Stomach (tissue), 9 donors: ENCODE measurements around the gene SVIP. TPM values are rescaled to one million over a fixed set of nuclear protein-coding genes. Genes with fewer than 3 reads are reported as not detected.
A peak's percentile ranks its signal among the peaks of the same experiment; 100 is the strongest.

ENCODE experiments used
- DNase-seq, 2 donors: peaks; one replicate each; pipeline versions ENCODE4 v3.0.0 to v3.0.0-alpha.2; 2013 to 2019
- H3K27ac ChIP-seq, 5 donors: fragments of 200-600 bp in 4 of 5; sonication (generic) in 4 of 5; one replicate each; pipeline ENCODE4 v1.5.1; 2013 to 2019; ENCODE audit warnings: mild to moderate bottlenecking in 1 of 5, moderate library complexity in 1 of 5
- H3K27me3 ChIP-seq, 3 donors: fragments of 200-600 bp; sonication (generic); one replicate each; pipeline ENCODE4 v1.5.1; 2017 to 2019; ENCODE audit warnings: mixed run types in 1 of 3
- H3K36me3 ChIP-seq, 4 donors: fragments of 200-600 bp; sonication (generic); 1 replicate in 3 of 4; 2 replicates in 1 of 4; pipeline ENCODE4 v1.5.1; 2016 to 2019
- H3K4me1 ChIP-seq, 4 donors: fragments of 200-600 bp; sonication (generic); one replicate each; pipeline ENCODE4 v1.5.1; 2016 to 2019
- H3K4me3 ChIP-seq, 4 donors: fragments of 200-600 bp; sonication (generic) in 3 of 4; one replicate each; pipeline ENCODE4 v1.5.1; 2016 to 2019; ENCODE audit warnings: mild to moderate bottlenecking in 1 of 4
- H3K9me3 ChIP-seq, 4 donors: fragments of 200-600 bp; sonication (generic); one replicate each; pipeline ENCODE4 v1.5.1; 2016 to 2019
- CTCF ChIP-seq, 7 experiments: fragments of 450-650 bp in 4 of 7; fragments of 200-600 bp in 3 of 7; sonication (generic) in 3 of 7; IDR thresholded peaks; one replicate each; pipeline ENCODE4 v1.5.1; 2016 to 2019; ENCODE audit warnings: antibody characterized with exemption in 7 of 7, control low read depth in 2 of 7, mild to moderate bottlenecking in 1 of 7
- EP300 ChIP-seq: sonication (generic); formaldehyde crosslinking; IDR thresholded peaks from one replicate; pipeline ENCODE4 v1.6.1; 2017; ENCODE audit warnings: antibody characterized with exemption
- POLR2A ChIP-seq, 4 donors: fragments of 450-650 bp; IDR thresholded peaks; one replicate each; pipeline ENCODE4 v1.6.1; 2016; ENCODE audit warnings: antibody characterized with exemption in 4 of 4, control low read depth in 2 of 4, mild to moderate bottlenecking in 1 of 4, moderate library complexity in 1 of 4
- POLR2AphosphoS5 ChIP-seq, 3 donors: sonication (generic); formaldehyde crosslinking; IDR thresholded peaks; one replicate each; pipeline ENCODE4 v1.6.1; 2016; ENCODE audit warnings: antibody characterized with exemption in 3 of 3
- WGBS, 5 donors: extraction: QIAGEN DNeasy Blood & Tissue Kit in 3 of 5; methylation state at CpG; one replicate each; pipeline versions ENCODE4 v1.1.5 to v1.1.7; 2013 to 2018; 5-methylcytosine and 5-hydroxymethylcytosine counted together
- intact Hi-C: fragments of 100-400 bp; cut with DNase I; formaldehyde crosslinking; loops from one replicate; pipeline ENCODE4 v1.15.1; 2023; ENCODE audit warnings: low total_unique reads
- polyA plus RNA-seq, 3 donors: library from polyadenylated mRNA; stranded (reverse); fragments of 200-250 nt; gene quantifications; one replicate each; pipeline ENCODE4 v1.2.3, GENCODE V29; 2013
- total RNA-seq, 5 donors: library from RNA; depleted of rRNA; stranded (reverse); fragments of >200 nt; gene quantifications; one replicate each; pipeline versions ENCODE4 v1.1.0 to v1.2.3, GENCODE V29; 2014 to 2016
- donor health status: healthy with polysubstance abuse.
- donor health status: Bipolar disorder and iron deficiency.
- donor health status: healthy.

The SVIP gene
- total and polyA plus RNA-seq, 8 donors, result 3.5 to 34.3 (median 14.2) TPM

GRCh38 chr11:22851477-22851876 is 21.9 kb upstream of the SVIP start:
- H3K27ac ChIP-seq, result no peak overlapping the region
- no peaks in the 10 kb centered on the region for H3K27me3 ChIP-seq
- H3K9me3 ChIP-seq, result peaks cover 0 to 10% (median 4%) of the 10 kb centered on the region in 4 donors
- no peaks in the 10 kb centered on the region for H3K36me3 ChIP-seq
- intact Hi-C loops, result no loop called here
- no peak overlapping the region for H3K4me3 ChIP-seq
- H3K4me1 ChIP-seq, result no peaks in the 10 kb centered on the region
- DNase-seq, result no peak
- no peak for TF ChIP-seq POLR2AphosphoS5 (IDR thresholded peaks at IDR 0.05)
- no peak for TF ChIP-seq CTCF (IDR thresholded peaks at IDR 0.05)
- TF ChIP-seq EP300, result no peak
- no peak for TF ChIP-seq POLR2A (IDR thresholded peaks at IDR 0.05)

- intact Hi-C loops, result no loop called here
- WGBS, 5 donors, result 93 to 100% (median 98%) methylated on average over 1 of the region's 1 CpG
- Histone ChIP-seq H3K4me1 (no peaks in the 10 kb centered on the region), H3K27me3 (no peaks in the 10 kb centered on the region), H3K27ac (no peak overlapping the region), H3K9me3 (no peaks in the 10 kb centered on the region), H3K4me3 (no peak overlapping the region), H3K36me3 (no peaks in the 10 kb centered on the region)
- DNase-seq, result no peak
- TF ChIP-seq CTCF (IDR thresholded peaks at IDR 0.05) (no peak), POLR2A (IDR thresholded peaks at IDR 0.05) (no peak), POLR2AphosphoS5 (IDR thresholded peaks at IDR 0.05) (no peak), EP300 (no peak)
These were observed 17.1 kb upstream of the SVIP start for GRCh38 chr11:22846726-22847125.

GRCh38 chr11:22832315-22833015 is 2.9 kb upstream of the SVIP start:
- Histone ChIP-seq H3K4me3 (no peak overlapping the region), H3K27me3 (no peaks in the 10 kb centered on the region), H3K36me3 (no peaks in the 10 kb centered on the region), H3K27ac (no peak overlapping the region), H3K9me3 (no peaks in the 10 kb centered on the region), H3K4me1 (peaks cover 8 to 23% (median 15%) of the 10 kb centered on the region in 4 donors)
- 64 to 79% (median 75%) methylated on average over 3 of the region's 3 CpGs for WGBS, 5 donors
- intact Hi-C loops, result no loop called here
- no peak for DNase-seq
- no peak for TF ChIP-seq POLR2AphosphoS5 (IDR thresholded peaks at IDR 0.05)
- no peak for TF ChIP-seq POLR2A (IDR thresholded peaks at IDR 0.05)

- Histone ChIP-seq H3K4me1 (peaks cover 8 to 26% (median 16%) of the 10 kb centered on the region in 4 donors), H3K36me3 (peaks cover 0 to 22% (median 19%) of the 10 kb centered on the region in 4 donors), H3K4me3 (peak overlapping the region; percentile 69 to 96 (median 82)), H3K9me3 (no peaks in the 10 kb centered on the region), H3K27me3 (no peaks in the 10 kb centered on the region), H3K27ac (peak overlapping the region in 4 of 5 donors; percentile 43 to 95 (median 94))
- DNase-seq, result no peak
- 5 to 13% (median 8%) methylated on average over 4 of the region's 4 CpGs for WGBS, 5 donors
- TF ChIP-seq CTCF (IDR thresholded peaks at IDR 0.05) (no peak), POLR2A (IDR thresholded peaks at IDR 0.05) (no peak), POLR2AphosphoS5 (IDR thresholded peaks at IDR 0.05) (no peak), EP300 (no peak)
- intact Hi-C loops, result no loop called here
These were observed 447 bp upstream of the SVIP start for GRCh38 chr11:22830082-22830414.

GRCh38 chr11:22828373-22828772 is 1.2 kb downstream of the SVIP start:
- 36 to 50% (median 40%) methylated on average over 6 of the region's 6 CpGs for WGBS, 5 donors
- peak overlapping the region in 3 of 4 donors; percentile 69 to 96 (median 70) for H3K4me3 ChIP-seq
- H3K4me1 ChIP-seq, result peaks cover 8 to 26% (median 16%) of the 10 kb centered on the region in 4 donors
- intact Hi-C loops, result no loop called here
- TF ChIP-seq POLR2A (IDR thresholded peaks at IDR 0.05) (no peak), POLR2AphosphoS5 (IDR thresholded peaks at IDR 0.05) (no peak), EP300 (no peak), CTCF (IDR thresholded peaks at IDR 0.05) (no peak)
- H3K9me3 ChIP-seq, result no peaks in the 10 kb centered on the region
- DNase-seq, result no peak
- no peaks in the 10 kb centered on the region for H3K27me3 ChIP-seq
- H3K27ac ChIP-seq, result no peak overlapping the region
- peaks cover 0 to 37% (median 33%) of the 10 kb centered on the region in 4 donors for H3K36me3 ChIP-seq
